Erythroblast (primary cell): ENCODE results near the gene CIT.

Experiments
- GATA1 ChIP-seq: IDR thresholded peaks from 2 replicates; pipeline ENCODE4 v1.6.1; 2011; ENCODE audit warnings: low read depth, mild to moderate bottlenecking, control low read depth, low read length, moderate library complexity
- POLR2A ChIP-seq: IDR thresholded peaks from 2 replicates; pipeline ENCODE4 v1.6.1; 2011; ENCODE audit warnings: mild to moderate bottlenecking, low read length

DNA sequence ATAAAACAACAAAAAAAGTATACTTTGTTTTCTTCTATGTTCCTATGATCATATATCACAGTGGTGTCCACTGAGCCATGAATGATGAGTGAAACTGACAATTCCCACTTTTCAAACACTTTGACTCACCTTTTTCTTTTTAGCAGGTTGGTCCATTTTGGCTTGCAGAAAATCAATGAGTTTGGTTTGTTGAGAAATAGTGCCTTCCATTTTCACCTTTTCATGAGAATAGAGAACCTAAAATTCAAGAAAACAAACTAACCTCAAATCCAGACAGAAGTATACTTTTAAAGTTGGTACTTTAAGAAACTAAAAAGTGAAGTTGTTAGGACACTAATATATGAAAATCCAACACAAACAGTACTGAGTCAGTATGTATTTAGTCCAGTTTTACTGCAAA, 156.8 kb downstream of the CIT start:
- TF ChIP-seq POLR2A (no peak), GATA1 (no peak)
